GM21423 (cell line): ENCODE measurements around the gene NUP93.
"Not testable (repeated sequence)": the region's sequence is repeated elsewhere in the genome, so short reads cannot be mapped to it uniquely, and the experiment has no call there.

Experiments
- ATAC-seq: cut with Tn5 transposase; IDR thresholded peaks from one replicate; pipeline ENCODE4 v1.9.1; 2021; ENCODE audit warnings: mild to moderate bottlenecking, moderate library complexity; ENCODE audit not compliant: unreplicated experiment

The NUP93 gene

GRCh38 chr16:56708525-56709442, 21.1 kb upstream of the NUP93 start:
- no peak for ATAC-seq

- ATAC-seq: no peak
Observed at GRCh38 chr16:56709443-56710040, 20.4 kb upstream of the NUP93 start.

- no peak for ATAC-seq
Observed at GRCh38 chr16:56710181-56710737, 19.7 kb upstream of the NUP93 start.

GRCh38 chr16:56711862-56712261, 18.1 kb upstream of the NUP93 start:
- ATAC-seq: no peak

GRCh38 chr16:56713794-56714193, 16.1 kb upstream of the NUP93 start:
- ATAC-seq: no peak

- ATAC-seq: no peak
Observed at GRCh38 chr16:56715126-56715525, 14.8 kb upstream of the NUP93 start.

GRCh38 chr16:56716761-56717160, 13.2 kb upstream of the NUP93 start:
- no peak for ATAC-seq

GRCh38 chr16:56717532-56717931, 12.4 kb upstream of the NUP93 start:
- not testable (repeated sequence) for ATAC-seq

GRCh38 chr16:56722200-56722842, 7.6 kb upstream of the NUP93 start:
- no peak for ATAC-seq

- ATAC-seq: no peak
Observed at GRCh38 chr16:56724191-56724590, 5.7 kb upstream of the NUP93 start.

- ATAC-seq: no peak
Observed at GRCh38 chr16:56726283-56726682, 3.6 kb upstream of the NUP93 start.

- no peak for ATAC-seq
Observed at GRCh38 chr16:56726926-56727325, 3.0 kb upstream of the NUP93 start.

GRCh38 chr16:56728027-56728426, 1.9 kb upstream of the NUP93 start:
- ATAC-seq: no peak

GRCh38 chr16:56728980-56729734, 772 bp upstream of the NUP93 start:
- ATAC-seq: no peak

- peak; percentile 42 for ATAC-seq
Observed at GRCh38 chr16:56732366-56732765, 2.4 kb downstream of the NUP93 start.

GRCh38 chr16:56732832-56733231, 2.9 kb downstream of the NUP93 start:
- ATAC-seq: no peak

GRCh38 chr16:56734429-56734828, 4.5 kb downstream of the NUP93 start:
- no peak for ATAC-seq

- no peak for ATAC-seq
Observed at GRCh38 chr16:56736476-56736875, 6.5 kb downstream of the NUP93 start.

- ATAC-seq: no peak
Observed at GRCh38 chr16:56737539-56737938, 7.6 kb downstream of the NUP93 start.

GRCh38 chr16:56738221-56738620, 8.3 kb downstream of the NUP93 start:
- ATAC-seq: no peak

- not testable (repeated sequence) for ATAC-seq
Observed at GRCh38 chr16:56739378-56739777, 9.4 kb downstream of the NUP93 start.
